HL-60 (cell line): ENCODE results near the gene RLF.

Experiments used
- DNase-seq, 2 experiments: peaks; one replicate each; pipeline ENCODE4 v3.0.0-alpha.2; 2010 to 2020; ENCODE audit warnings: low read depth in 1 of 2, low spot score in 1 of 2
- H3K27ac ChIP-seq: fragments of 250-450 bp; sonication (Bioruptor Pico); replicated peaks from 2 replicates; pipeline ENCODE4 v1.5.1; 2020; ENCODE audit warnings: mild to moderate bottlenecking, moderate library complexity
- H3K27me3 ChIP-seq: fragments of 250-450 bp; sonication (Bioruptor Pico); 2 replicates; pipeline ENCODE4 v1.5.1; 2021; ENCODE audit warnings: mild to moderate bottlenecking, moderate library complexity; ENCODE audit not compliant: insufficient read depth, poor library complexity, severe bottlenecking
- H3K4me3 ChIP-seq: replicated peaks from 2 replicates; pipeline ENCODE4 v1.5.1; 2011; ENCODE audit warnings: mild to moderate bottlenecking, control low read depth, low read length; ENCODE audit not compliant: insufficient read depth
- GABPA ChIP-seq: IDR thresholded peaks from 2 replicates; pipeline ENCODE4 v1.6.1; 2012; ENCODE audit warnings: low read depth
- POLR2AphosphoS5 ChIP-seq: IDR thresholded peaks from 2 replicates; pipeline ENCODE4 v1.6.1; 2012; ENCODE audit warnings: low read depth
- SPI1 ChIP-seq: IDR thresholded peaks from 2 replicates; pipeline ENCODE4 v1.6.1; 2012; ENCODE audit warnings: low read depth, mild to moderate bottlenecking, borderline replicate concordance
- TF ChIP-seq, protein P1 (sequence below): IDR thresholded peaks from one replicate; pipeline ENCODE4 v1.5.1; 2011; ENCODE audit warnings: low read length, control low read depth, inconsistent platforms; ENCODE audit not compliant: insufficient read depth
- TF ChIP-seq, protein P2 (sequence below): IDR thresholded peaks from 2 replicates; pipeline ENCODE4 v1.6.1; 2012; ENCODE audit warnings: low read depth; ENCODE audit not compliant: insufficient replicate concordance

Gene RLF

DNA sequence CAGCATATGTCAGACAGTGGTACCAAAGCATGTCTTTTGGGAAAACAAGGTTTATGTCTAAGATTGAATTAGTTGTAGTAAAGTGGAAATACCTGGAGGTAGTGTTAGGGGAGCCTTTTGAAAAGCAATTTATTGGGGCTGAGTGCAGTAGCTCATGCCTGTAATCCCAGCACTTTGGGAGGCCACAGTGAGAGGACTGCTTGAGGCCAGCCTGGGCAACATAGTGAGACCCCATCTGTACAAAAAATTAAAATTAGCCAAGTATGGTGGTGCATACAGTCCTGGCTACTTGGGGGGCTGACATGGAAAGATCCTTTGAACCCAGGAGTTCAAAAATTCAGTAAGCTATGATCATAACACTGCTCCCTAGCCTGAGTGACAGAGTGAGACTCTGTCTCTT is 104.1 kb downstream of the RLF start:
- H3K4me3 ChIP-seq: no peak overlapping the region
- no peak overlapping the region for H3K27ac ChIP-seq
- TF ChIP-seq, protein P1, sequence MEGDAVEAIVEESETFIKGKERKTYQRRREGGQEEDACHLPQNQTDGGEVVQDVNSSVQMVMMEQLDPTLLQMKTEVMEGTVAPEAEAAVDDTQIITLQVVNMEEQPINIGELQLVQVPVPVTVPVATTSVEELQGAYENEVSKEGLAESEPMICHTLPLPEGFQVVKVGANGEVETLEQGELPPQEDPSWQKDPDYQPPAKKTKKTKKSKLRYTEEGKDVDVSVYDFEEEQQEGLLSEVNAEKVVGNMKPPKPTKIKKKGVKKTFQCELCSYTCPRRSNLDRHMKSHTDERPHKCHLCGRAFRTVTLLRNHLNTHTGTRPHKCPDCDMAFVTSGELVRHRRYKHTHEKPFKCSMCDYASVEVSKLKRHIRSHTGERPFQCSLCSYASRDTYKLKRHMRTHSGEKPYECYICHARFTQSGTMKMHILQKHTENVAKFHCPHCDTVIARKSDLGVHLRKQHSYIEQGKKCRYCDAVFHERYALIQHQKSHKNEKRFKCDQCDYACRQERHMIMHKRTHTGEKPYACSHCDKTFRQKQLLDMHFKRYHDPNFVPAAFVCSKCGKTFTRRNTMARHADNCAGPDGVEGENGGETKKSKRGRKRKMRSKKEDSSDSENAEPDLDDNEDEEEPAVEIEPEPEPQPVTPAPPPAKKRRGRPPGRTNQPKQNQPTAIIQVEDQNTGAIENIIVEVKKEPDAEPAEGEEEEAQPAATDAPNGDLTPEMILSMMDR: no peak
- no peak for TF ChIP-seq POLR2AphosphoS5
- TF ChIP-seq, protein P2, sequence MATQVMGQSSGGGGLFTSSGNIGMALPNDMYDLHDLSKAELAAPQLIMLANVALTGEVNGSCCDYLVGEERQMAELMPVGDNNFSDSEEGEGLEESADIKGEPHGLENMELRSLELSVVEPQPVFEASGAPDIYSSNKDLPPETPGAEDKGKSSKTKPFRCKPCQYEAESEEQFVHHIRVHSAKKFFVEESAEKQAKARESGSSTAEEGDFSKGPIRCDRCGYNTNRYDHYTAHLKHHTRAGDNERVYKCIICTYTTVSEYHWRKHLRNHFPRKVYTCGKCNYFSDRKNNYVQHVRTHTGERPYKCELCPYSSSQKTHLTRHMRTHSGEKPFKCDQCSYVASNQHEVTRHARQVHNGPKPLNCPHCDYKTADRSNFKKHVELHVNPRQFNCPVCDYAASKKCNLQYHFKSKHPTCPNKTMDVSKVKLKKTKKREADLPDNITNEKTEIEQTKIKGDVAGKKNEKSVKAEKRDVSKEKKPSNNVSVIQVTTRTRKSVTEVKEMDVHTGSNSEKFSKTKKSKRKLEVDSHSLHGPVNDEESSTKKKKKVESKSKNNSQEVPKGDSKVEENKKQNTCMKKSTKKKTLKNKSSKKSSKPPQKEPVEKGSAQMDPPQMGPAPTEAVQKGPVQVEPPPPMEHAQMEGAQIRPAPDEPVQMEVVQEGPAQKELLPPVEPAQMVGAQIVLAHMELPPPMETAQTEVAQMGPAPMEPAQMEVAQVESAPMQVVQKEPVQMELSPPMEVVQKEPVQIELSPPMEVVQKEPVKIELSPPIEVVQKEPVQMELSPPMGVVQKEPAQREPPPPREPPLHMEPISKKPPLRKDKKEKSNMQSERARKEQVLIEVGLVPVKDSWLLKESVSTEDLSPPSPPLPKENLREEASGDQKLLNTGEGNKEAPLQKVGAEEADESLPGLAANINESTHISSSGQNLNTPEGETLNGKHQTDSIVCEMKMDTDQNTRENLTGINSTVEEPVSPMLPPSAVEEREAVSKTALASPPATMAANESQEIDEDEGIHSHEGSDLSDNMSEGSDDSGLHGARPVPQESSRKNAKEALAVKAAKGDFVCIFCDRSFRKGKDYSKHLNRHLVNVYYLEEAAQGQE: no peak
- TF ChIP-seq SPI1: no peak
- no peak for TF ChIP-seq GABPA
- DNase-seq: no peak
- H3K27me3 ChIP-seq: no peaks in the 10 kb centered on the region

DNA sequence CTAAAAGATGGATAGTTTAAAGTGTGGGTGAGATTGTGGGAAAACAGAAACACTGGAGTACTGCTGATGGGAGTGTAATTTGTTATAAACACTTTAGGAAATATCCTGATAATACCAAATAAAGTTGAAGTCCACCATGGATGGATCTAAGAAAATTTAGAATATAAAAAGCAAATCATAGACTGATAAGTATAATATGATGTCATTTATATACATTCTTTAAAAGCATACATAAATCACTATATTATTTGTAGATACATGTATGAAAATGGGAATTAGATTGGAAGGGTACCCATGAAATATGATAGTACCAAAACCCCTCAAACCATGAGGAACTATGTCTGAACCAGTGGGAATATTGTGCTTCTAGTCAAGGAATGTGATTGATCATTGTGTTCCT is 104.7 kb downstream of the RLF start:
- H3K27ac ChIP-seq: no peak overlapping the region
- DNase-seq: no peak
- TF ChIP-seq SPI1: no peak
- no peak for TF ChIP-seq GABPA
- TF ChIP-seq POLR2AphosphoS5: no peak
- TF ChIP-seq, protein P1: no peak
- TF ChIP-seq, protein P2: no peak
- H3K4me3 ChIP-seq: no peak overlapping the region
- no peaks in the 10 kb centered on the region for H3K27me3 ChIP-seq

DNA sequence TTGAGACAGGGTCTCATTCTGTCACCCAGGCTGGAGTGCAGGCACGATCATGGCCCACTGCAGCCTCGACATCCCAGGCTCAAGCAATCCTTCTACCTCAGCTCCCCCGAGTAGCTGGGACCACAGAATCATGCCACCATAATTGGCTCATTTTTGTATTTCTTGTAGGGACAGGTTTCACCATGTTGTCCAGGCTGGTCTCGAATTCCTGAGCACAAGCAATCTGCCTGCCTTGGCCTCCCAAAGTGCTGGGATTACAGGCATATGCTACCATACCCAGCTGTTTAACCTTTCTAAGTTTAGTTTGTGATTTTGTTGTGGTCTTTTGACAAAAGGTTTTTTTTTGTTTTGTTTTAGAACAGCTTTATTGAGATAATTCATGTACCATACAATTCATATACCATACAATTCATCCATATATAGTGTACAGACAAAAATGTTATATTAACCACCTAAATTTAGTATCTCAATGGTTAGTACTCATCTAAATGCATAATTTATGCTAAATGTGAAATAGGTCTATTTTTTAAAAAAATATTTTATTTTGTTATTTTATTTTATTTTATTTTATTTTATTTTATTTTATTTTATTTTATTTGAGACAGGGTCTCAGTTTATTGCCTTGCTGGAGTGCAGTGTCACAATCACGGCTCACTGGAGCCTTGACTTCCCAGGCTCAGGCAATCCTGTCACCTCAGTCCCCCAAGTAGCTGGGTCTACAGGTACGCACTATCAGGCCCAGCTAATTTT is 105.8 kb downstream of the RLF start:
- TF ChIP-seq POLR2AphosphoS5 (no peak), SPI1 (no peak), GABPA (no peak)
- TF ChIP-seq, protein P2: no peak
- TF ChIP-seq, protein P1: no peak
- DNase-seq: no peak
- Histone ChIP-seq H3K4me3 (no peak overlapping the region), H3K27me3 (no peaks in the 10 kb centered on the region), H3K27ac (no peak overlapping the region)
